GM12892 (cell line): Measurements from ENCODE around the gene MYO5C.

Source experiments
- POLR2A ChIP-seq: IDR thresholded peaks from 2 replicates; pipeline ENCODE4 v1.6.1; 2011; ENCODE audit warnings: low read depth, low read length, control low read depth
- POLR2AphosphoS5 ChIP-seq: IDR thresholded peaks from 2 replicates; pipeline ENCODE4 v1.6.1; 2011; ENCODE audit warnings: low read depth, low read length, control low read depth
- TAF1 ChIP-seq: IDR thresholded peaks from 2 replicates; pipeline ENCODE4 v1.6.1; 2011; ENCODE audit warnings: low read depth, mild to moderate bottlenecking, control low read depth, low read length, borderline replicate concordance

DNA sequence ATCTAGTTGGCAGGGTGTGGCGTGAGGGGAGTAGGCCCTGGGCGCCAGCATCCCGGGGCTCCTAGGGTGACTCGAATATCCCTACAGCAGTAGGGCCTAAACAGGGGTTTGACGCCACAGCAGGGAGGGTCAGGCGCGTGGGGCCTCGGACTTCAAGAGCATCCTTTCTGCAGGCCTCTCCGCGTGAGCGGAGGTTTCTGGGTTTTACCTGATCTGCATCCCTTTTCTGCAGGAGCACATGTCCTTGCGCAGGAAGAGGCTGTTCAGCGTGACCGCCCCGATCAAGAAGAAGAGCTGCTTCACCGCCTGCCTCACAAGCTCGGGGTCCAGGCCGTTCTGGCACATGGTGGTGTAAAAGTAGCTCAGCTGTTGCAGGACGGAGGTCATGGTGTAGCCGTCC lies 90.9 kb downstream of the MYO5C start:
- TF ChIP-seq POLR2AphosphoS5 = no peak
- TF ChIP-seq POLR2A = no peak
- TF ChIP-seq TAF1 = no peak
